GM19193 (cell line): ENCODE measurements around the gene P3H4.

Experiments
- POLR2A ChIP-seq: IDR thresholded peaks from 4 replicates; pipeline ENCODE4 v1.6.1; 2011; ENCODE audit not compliant: insufficient read depth, insufficient read length; ENCODE audit errors: extremely low read depth

Gene P3H4

DNA sequence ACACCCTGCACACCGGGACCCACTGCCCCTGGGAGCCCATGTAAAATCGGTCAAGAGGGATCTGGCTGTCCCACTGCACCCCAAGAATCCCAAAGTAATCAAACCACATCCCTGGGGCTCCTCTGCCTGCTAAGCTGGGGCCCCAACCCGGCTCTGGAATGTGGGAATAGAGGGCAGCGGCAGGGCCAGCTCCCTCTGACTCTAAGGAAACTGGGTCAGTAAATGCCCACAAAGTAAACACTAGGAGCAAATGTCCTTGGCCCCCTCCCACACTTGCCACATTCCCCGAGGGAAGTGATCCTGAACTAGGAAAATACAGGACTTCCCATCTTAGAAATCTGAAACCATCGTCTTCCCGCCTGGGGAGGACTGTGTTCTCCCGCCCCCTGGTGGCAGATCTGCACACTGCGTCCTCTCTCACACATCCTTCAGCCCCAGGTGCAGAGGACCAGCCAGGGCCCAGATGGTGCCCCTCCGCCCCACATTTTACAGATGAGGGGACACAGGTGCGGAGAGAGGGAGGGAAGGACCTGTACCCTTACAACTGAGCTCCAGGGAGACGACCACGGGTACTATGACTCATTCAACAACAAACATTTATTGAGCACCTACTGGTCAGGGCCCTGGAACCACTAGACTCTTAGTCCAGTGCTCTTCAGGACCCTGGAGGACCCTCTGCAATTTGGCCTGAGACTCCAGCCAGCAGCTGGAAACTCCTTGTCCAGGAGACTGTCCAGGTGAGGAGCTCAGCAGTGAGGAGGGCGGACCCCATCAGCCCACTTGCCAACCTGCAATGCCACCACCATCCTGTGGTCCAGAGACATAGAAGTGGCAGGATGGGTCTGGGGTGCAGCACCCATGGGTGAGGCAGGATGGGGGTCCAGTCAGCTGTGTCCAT, 10.1 kb downstream of the P3H4 start:
- no peak for TF ChIP-seq POLR2A

DNA sequence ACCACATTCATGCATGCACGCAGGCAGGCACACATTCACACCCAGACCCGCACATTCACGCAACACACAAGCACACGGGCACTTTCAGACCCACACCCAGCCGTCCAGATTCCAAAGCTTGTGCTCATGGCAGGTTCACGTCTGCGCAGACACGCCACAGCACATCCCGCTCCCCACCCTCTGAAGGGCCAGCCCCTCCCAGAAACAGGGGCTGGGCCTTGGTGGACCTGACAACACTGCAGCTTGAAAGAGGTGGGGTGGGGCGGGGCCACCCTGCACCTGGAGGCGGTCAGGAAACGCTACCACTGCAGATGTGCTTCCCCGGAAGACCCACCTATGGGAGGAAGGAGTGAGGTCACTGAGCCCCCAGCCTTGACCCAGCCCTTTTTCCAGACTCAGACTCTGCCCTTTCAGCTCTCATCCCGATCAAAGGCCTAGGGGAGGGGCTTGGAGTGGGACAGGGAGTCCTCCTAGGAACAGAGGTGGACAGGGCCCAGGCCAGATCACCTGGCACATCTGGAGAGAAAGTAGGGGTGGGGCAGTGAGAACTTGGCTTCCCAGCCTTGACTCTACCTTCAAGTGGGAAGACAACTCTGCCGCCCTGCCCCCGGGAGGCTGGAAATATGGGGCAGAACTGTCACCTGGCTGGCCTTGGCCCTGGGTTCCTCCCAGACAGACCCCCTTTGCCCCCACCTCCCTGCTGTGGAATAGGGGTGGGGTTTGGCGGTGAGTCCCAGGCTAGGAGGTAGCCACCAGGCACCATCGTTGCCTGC, 11.0 kb downstream of the P3H4 start:
- no peak for TF ChIP-seq POLR2A

DNA sequence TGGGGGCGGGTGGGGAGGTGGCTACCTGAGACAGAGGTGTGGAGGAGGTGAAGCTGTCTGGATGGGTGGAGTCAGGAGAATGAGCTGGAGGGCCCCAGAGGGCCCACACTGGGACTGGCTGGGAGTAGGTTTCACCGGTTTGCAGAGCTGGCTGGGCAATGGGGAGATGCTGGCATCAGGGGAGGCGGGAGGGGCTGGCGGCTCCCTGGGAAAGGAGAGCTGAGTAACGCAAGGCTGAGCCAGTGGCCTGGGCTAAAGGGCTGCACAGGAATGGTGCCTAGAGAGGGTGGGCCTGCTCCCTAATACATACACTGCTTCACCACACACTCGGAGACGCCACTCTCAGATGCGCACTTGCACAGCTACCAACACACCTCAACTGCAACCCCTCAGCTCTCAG, 12.4 kb downstream of the P3H4 start:
- TF ChIP-seq POLR2A = no peak

DNA sequence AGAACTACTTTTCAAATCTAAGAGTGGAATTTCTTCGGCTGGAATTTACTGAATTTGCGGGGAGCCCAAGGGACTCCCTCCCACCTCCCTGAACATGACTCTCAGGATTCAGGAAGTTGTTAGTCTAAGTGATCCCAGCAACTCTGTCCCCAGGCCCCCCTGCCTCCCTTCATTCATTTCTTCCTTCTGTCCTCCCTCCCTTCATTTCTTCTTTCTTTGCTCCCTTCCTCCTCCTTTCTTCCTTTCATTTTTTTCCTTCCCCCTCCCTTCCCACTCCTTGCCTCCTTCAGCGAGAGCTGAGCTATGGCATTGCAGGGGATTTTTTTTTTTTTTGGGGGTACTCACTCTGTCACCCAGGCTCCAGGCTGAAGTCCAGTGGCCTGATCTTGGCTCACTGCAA, 14.4 kb downstream of the P3H4 start:
- TF ChIP-seq POLR2A = no peak

DNA sequence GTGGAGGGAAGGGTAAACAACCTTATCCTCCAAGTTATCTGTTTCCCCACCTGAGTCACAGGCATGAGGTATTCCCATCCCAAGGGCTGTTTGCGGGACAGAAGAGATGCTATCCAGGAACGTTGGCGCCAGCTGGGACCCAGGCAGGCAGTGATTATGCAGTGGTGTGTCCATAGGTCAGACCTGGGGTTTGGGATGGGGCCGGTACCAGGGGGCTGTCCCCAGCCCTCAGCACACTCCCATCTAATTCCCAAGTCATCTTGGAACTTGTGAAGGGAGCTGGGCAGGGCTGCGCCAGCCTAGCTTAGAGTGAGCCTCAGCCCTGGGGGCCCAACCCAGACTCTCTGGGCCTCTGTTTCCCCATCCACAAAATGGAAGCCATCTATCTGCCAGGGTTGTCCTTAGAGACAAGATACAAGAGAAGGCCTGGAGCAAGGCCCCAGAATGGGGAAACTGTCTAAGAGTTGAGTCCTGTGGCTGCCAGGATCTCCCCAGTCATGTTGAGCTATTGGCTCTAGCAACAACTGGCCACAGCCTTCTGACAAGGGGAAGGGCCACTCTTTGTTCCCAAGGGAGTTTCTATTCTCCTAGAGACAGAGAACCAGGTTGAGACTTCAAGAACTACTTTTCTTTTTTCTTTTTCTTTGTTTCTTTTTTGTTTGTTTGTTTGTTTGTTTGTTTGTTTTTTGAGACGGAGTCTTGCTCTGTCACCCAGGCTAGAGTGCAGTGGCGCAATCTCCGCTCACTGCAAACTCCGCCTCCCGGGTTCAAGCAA, 15.4 kb downstream of the P3H4 start:
- no peak for TF ChIP-seq POLR2A

DNA sequence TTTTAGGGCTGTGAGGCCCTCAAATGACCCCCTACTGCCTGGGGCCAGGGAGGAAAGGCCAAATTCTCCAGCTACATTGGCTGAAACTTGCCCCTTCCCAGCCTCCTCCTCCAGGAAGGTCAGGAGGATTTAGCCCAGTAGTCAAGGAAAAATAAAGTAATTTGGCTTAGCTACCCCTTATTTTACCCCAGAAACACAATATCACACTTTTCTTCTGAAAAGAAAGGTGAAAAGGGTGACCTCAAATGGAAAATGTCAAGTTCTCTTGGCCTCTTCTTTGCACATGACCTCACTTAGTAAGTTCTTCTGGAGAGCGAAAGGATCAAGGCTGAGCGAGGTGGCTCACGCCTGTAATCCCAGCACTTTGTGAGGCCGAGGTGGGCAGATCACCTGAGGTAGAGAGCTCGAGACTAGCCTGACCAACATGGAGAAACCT, 17.2 kb downstream of the P3H4 start:
- no peak for TF ChIP-seq POLR2A

DNA sequence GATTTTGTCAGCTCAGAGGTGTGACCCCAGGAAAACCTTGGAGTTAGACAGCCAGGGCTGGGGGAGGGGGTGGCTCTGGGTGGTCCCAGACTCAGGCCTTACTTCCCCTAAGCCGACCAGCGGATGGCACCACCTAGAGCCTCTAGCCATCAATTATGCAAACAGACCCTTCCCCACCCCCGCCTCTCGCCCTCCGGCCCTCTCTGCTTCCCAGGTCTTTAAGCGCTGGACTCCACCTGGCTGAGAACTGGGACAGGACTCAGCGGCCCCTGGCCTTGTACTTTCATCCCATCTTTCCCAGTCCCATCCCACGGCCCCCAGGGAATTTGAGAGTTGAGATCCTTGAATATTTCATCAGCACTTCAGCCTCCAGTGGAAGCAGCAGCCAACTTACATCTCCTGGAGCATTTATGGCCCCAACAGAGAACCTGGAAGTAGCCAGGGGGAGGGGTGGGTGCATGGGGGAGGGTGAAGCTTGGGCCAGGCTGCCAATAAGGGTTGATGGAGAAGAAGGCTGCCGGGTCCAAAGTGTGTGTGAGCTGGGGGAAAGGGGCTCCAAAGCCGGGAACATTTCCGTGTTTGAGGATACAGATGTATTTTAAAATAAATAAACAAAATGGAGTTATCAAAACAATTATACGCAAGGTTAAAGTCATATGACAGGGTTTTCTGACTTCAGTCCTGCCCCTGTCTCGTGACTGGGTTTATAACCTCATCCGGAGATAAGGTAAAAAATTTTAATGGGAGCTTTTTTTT, 17.8 kb downstream of the P3H4 start:
- TF ChIP-seq POLR2A = no peak

DNA sequence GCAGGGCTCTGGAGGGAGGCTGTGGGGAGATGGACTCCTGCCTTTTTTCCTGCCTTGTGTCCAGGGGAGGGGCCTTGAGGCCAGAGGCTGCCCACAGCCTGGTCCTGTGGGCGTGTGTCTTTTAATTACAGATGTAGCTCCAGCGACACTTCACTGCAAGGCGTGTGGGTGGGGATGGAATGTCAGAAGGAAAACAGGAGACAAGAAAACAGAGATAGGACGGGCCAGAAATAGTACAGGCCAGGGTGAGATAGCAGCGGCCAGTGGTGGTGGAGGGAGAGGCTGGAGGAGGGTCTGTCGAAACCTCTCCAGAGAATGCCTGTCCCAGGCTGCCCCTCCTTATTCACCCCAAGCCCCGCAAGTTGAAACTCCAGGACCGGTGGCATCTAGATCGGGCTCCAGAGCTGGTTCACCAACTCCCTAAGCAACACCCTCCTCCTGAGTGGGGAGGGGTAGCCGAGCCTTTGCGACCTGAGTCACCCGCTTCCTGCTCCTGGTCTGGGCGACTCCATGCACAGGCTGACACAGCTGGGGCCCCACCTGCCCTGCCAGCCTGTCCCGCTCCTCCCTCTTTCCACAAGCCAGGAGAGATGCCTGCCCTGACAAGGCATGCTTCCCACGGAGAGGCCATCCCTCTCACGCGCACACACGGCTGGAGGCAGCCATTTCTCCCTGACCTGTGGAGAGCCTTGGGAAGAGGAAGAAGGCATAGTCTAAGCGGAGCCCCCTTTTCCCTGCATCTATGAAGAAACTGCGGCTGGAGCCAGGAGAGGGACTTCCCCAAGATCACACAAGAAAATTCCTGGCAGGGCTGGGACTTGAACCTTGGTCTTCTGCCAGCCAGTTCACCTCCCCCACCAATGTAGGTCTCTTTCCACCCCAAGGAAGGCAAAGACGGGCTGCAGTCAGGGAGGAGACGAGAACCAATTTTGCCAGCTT, 18.6 kb downstream of the P3H4 start:
- no peak for TF ChIP-seq POLR2A

DNA sequence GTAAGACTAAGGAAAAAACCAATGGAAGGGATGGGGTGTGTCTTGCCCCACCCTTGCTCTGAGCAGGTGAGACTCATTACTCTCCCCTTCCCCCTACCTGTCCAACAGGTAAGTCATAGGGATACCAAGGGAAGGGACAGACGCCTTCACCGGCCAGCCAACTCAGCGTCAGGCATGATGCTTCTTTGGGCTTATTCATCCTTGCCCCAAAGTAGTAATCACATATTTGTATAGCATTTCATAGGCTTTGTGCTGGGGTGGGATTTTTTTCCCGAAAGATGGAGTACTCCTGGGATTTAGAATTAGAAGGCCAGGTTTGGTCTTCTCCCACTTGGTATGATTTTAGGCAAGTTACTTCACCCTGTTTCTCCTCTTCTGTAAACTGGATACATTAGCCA, 24.7 kb downstream of the P3H4 start:
- no peak for TF ChIP-seq POLR2A

DNA sequence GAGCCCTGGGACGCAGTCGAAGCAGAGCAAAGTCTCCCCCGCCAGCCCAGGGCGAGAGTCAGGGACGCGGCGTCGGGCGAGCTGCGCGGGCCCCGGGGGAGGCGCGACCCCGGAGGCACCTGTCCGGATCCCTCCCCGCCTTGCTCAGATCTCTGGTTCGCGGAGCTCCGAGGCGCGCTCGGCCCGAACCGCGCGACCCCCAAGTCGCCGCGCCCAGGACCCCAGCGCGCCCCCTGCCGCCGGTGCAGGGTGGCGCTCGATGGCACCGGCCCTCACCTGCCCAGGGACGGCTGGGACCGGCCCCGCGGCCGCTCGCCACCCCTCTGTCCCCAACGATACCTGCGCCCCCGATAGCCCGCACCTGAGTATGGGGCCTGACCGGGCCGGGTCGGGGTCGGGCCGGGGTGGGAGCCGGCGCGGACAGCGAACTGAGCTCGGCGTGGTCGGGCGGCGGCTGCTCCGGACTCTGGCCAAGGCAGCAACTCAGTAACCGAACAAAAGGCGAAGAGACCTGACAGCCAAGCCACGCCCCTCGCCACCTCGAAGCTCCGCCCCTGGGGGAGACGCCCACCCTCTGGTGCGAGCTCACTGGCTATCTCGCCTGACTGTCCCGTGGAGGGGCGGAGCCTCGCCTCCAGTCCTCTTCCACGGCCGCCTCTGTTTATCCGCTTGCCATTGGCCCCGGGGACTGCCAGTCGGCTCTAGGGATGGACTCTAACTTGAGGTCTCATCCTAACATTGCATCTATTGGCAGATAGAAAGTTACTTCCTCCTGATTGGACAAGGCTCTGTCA, 25.3 kb downstream of the P3H4 start, which contains the start of gene JUP:
TSS of gene JUP (minus strand) at position 485 of the 794 bp plus-strand sequence. CDS start 14,857 bp downstream, outside the sequence.
- peak; percentile 40 for TF ChIP-seq POLR2A

DNA sequence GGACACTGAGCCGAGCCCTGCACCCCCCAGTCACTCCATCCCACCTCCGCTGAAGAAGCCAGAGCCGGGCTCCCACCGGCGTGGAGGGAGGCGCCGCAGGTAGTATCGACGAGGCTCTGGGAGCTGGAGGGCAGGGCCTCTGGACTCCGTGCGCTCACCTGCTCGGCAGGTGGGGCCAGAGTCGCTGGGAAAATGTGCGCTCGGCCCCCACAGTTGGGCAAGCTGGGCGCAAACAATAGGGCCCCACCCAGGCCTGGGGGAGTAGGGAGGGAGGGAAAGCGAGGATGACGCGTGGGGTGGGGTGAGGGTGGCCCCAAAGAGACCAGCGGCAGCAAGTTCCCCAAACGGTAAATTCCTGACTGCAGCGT, 25.9 kb downstream of the P3H4 start:
- TF ChIP-seq POLR2A = no peak

DNA sequence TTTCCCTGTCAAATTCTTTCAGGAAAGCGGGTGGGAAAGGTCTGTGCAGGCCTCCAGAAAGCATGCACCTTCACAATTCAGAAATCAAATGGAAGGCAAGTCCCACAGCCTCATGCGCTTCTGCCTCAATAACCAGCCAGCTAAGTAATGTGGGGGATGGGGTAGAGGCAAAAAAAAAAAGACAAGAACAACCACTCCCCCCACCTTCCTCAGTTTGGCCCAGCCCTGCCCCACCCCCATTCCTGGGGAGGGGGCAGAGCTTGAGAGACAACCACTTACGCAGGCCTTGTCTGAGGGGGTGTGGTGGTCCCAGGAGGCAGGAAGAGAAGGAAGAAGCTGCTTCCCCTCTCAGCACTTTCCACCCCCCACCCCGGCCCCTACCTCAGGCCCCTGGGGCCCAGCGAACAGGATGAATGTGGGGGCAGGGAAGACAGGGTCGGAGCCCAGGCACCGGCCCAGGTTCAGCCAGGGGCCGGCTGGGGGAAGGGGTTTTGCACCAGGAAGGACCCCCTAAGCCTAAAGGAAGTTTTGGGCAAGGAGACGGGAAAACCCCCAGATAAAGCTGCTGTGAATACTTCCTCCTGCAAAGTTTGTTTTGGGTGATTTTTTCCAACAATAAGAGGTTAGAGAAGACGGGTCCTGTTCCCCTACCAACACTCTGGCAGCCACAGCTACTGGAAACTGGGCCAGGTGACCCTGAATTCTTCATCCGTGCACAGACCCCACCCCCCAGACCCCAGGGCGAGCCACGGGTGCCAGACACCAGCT, 26.5 kb downstream of the P3H4 start:
- no peak for TF ChIP-seq POLR2A

DNA sequence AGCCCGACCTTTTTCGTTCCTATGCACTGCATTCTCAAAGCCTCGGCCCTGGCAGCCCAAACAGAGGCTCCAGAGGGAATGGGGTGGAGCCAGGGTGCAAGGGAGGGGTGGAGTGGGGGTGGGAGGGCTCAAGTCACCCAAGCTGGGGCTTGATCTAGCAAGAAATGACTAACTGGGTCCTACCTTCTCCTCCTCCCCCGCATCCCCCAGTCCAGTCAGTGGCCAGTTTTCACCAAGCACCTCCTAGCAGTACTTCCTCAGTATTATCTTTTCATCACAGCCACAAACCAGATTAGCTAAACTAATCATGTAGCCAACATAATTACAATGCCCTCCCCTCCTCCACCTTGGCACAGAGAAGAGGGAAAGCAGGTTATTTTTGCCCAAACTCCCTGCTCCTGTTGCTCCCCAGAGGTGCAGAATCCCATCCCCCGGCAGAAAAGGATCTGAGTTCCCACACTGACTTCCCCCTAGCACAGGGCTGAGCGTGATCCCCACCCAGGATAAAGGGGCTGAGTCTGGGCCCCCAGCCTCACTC, 27.5 kb downstream of the P3H4 start:
- TF ChIP-seq POLR2A = no peak
